Heart right ventricle (tissue), 16 donors: ENCODE results near the gene C16orf54. TPM values are rescaled to one million over a fixed set of nuclear protein-coding genes. Genes with fewer than 3 reads are reported as not detected.
"Not testable (repeated sequence)": the region's sequence is repeated elsewhere in the genome, so short reads cannot be mapped to it uniquely, and the experiment has no call there.

Source experiments
- ATAC-seq, 8 donors: fragments of 200-7000 bp; cut with Tn5 transposase; one replicate each; pipeline ENCODE4 v1.9.1; 2020; ENCODE audit warnings: mild to moderate bottlenecking in 8 of 8, moderate library complexity in 8 of 8, moderate number of reproducible peaks in 1 of 8
- DNase-seq, 2 donors: peaks; one replicate each; pipeline ENCODE4 v3.0.0-alpha.2; 2020
- H3K27ac ChIP-seq, 10 donors: fragments of 200-600 bp; sonication (generic) in 2 of 10; one replicate each; pipeline versions ENCODE4 v1.5.0 to v1.8.0; 2020 to 2022; ENCODE audit warnings: mild to moderate bottlenecking in 3 of 10
- H3K27me3 ChIP-seq, 7 donors: fragments of 200-600 bp; one replicate each; pipeline ENCODE4 v1.8.0; 2021 to 2022; ENCODE audit warnings: mild to moderate bottlenecking in 2 of 7
- H3K36me3 ChIP-seq, 9 donors: fragments of 200-600 bp; sonication (generic) in 1 of 9; one replicate each; pipeline versions ENCODE4 v1.5.0 to v1.8.0; 2020 to 2022; ENCODE audit warnings: mild to moderate bottlenecking in 2 of 9
- H3K4me1 ChIP-seq, 9 donors: fragments of 200-600 bp; sonication (generic) in 1 of 9; one replicate each; pipeline versions ENCODE4 v1.5.0 to v1.8.0; 2020 to 2022; ENCODE audit warnings: mild to moderate bottlenecking in 4 of 9
- H3K4me3 ChIP-seq, 10 donors: fragments of 200-600 bp; sonication (generic) in 2 of 10; one replicate each; pipeline versions ENCODE4 v1.5.0 to v1.8.0; 2020 to 2022; ENCODE audit warnings: mild to moderate bottlenecking in 7 of 10, moderate library complexity in 2 of 10
- H3K9me3 ChIP-seq, 11 donors: fragments of 200-600 bp in 10 of 11; sonication (generic) in 2 of 11; one replicate each; pipeline versions ENCODE4 v1.5.0 to v1.8.0; 2013 to 2022; ENCODE audit warnings: mild to moderate bottlenecking in 2 of 11, control low read depth in 1 of 11, moderate library complexity in 1 of 11
- CTCF ChIP-seq, 9 donors: fragments of 200-600 bp; sonication (generic) in 2 of 9; IDR thresholded peaks; one replicate each; pipeline versions ENCODE4 v1.5.0 to v1.8.0; 2021 to 2022; ENCODE audit warnings: antibody characterized with exemption in 9 of 9, mild to moderate bottlenecking in 5 of 9, moderate library complexity in 1 of 9
- WGBS, 2 donors: extraction: QIAGEN DNeasy Blood & Tissue Kit; methylation state at CpG; one replicate each; pipeline ENCODE4 v1.1.7; 2013; ENCODE audit warnings: inconsistent platforms in 1 of 2; 5-methylcytosine and 5-hydroxymethylcytosine counted together
- intact Hi-C, 10 donors: fragments of 100-400 bp; cut with DNase I; formaldehyde crosslinking; loops; one replicate each; pipeline versions ENCODE4 v1.11.1 to v1.14.2; 2022
- polyA plus RNA-seq, 2 donors: library from polyadenylated mRNA; stranded (reverse); fragments of 200-250 nt; gene quantifications; one replicate each; pipeline ENCODE4 v1.2.3, GENCODE V29; 2013
- total RNA-seq, 10 donors: library from RNA; stranded (reverse); fragmentation: NEBNext Ultra II Directional in 3 of 10; extraction: Animal tissue kit (Norgen Biotek cat#: 25700) in 3 of 10; gene quantifications; one replicate each; pipeline versions ENCODE4 v1.2.1 to v1.2.4, GENCODE V29; 2021 to 2023
- donor health status: Arrhythmogenic right ventricular cardiomyopathy.
- donor health status: ischemic (EF 13 %, LVEDD 7.1; RV severe dilation, severe dysfunction).
- donor health status: healthy with polysubstance abuse.
- donor health status: DM: no; HTN: yes; CAD: no.
- donor health status: DM: no; HTN: no; CAD: no.
- donor health status: ischemic (EF 25% LVEDD 6.9; RV normal size, moderate dysfunction).
- donor health status: ischemic (EF 25% LVEDD 5.7; RV mildly dilated, moderate dysfunction).
- donor health status: healthy.
- donor health status: DM: yes; HTN: yes; CAD: no.
- donor health status: Ischemic cardiomyopathy.
- donor health status: ischemic (EF 35%, LVEDD 5.7; RV mildly dilated, moderate dysfunction).
- donor health status: nonischemic (EF 11% LVEDD 7.7; RV severe dilation, severe dysfunction).
- donor health status: DM: yes; HTN: yes; CAD: no.
- donor health status: PGD.
- donor health status: ischemic (EF 29% LVEDD 5.4; RV normal size, mild dysfunction).
- donor health status: nonischemic (EF 23%, LVEDD 6.1; RV moderate dilation, normal function).

C16orf54 gene
- total and polyA plus RNA-seq, 12 donors, result 0.18 to 3.3 (median 0.53) TPM

- no peak for TF ChIP-seq CTCF (IDR thresholded peaks at IDR 0.05)
- H3K4me1 ChIP-seq, result peaks cover 10 to 28% (median 20%) of the 10 kb centered on the region in 9 donors
- WGBS, 2 donors, result 1 to 2% methylated on average over 31 of the region's 31 CpGs
- H3K4me3 ChIP-seq, result peak overlapping the region; percentile 56 to 98 (median 83)
- peak in 2 of 8 donors; percentile 2 to 9 for ATAC-seq
- intact Hi-C loops, result loop anchor here in 3 of 10 donors (1.0 to 2.0 kb wide), 3 partner anchors 14 to 25 kb away; partner anchors contain the start of gene PAGR1 (in 1 of the 3)
- no peaks in the 10 kb centered on the region for H3K9me3 ChIP-seq
- no peaks in the 10 kb centered on the region for H3K36me3 ChIP-seq
- DNase-seq, result no peak
- peak overlapping the region in 7 of 10 donors; percentile 84 to 97 (median 94) for H3K27ac ChIP-seq
- H3K27me3 ChIP-seq, result no peaks in the 10 kb centered on the region
These were observed 45.4 kb upstream of the C16orf54 start for GRCh38 chr16:29790949-29791844.

GRCh38 chr16:29790183-29790948 is 44.6 kb upstream of the C16orf54 start, which contains the start of gene KIF22:
KIF22 (plus strand) TSS chr16:29790751; CDS start chr16:29790760, 9 bp downstream.
- intact Hi-C loops, result loop anchor here in 3 of 10 donors (1.0 to 2.0 kb wide), 3 partner anchors 14 to 26 kb away; partner anchors contain the start of gene PAGR1 (in 1 of the 3)
- Histone ChIP-seq H3K4me3 (peak within 1 kb of the TSS; percentile 56 to 98 (median 83)), H3K9me3 (no peaks in the 10 kb centered on the region), H3K27ac (peak within 1 kb of the TSS; percentile 55 to 97 (median 90)), H3K27me3 (no peaks in the 10 kb centered on the region), H3K4me1 (peaks cover 10 to 31% (median 24%) of the 10 kb centered on the region in 9 donors), H3K36me3 (no peaks in the 10 kb centered on the region)
- TF ChIP-seq CTCF (IDR thresholded peaks at IDR 0.05), result peak; percentile 40 to 89 (median 77)
- ATAC-seq, result peak; percentile 99 to 100 (median 99)
- DNase-seq, result peak; percentile 99 to 100
- WGBS, 2 donors, result 0% methylated on average over 67 of the region's 67 CpGs

- peak in 3 of 8 donors; percentile 10 to 23 (median 15) for ATAC-seq
- Histone ChIP-seq H3K4me3 (peak overlapping the region; percentile 51 to 98 (median 79)), H3K36me3 (no peaks in the 10 kb centered on the region), H3K27me3 (no peaks in the 10 kb centered on the region), H3K9me3 (no peaks in the 10 kb centered on the region), H3K4me1 (peaks cover 10 to 37% (median 27%) of the 10 kb centered on the region in 9 donors), H3K27ac (peak overlapping the region; percentile 55 to 97 (median 90))
- no peak for TF ChIP-seq CTCF (IDR thresholded peaks at IDR 0.05)
- WGBS, 2 donors, result 61 to 63% methylated on average over 20 of the region's 20 CpGs
- no peak for DNase-seq
- intact Hi-C loops, result loop anchor here in 3 of 10 donors (1.0 to 10.0 kb wide), 4 partner anchors 15 to 65 kb away; partner anchors contain the start of gene PAGR1 (in 1 of the 3)
These were observed 44.0 kb upstream of the C16orf54 start for GRCh38 chr16:29789775-29790182.

GRCh38 chr16:29787155-29787554 is 41.4 kb upstream of the C16orf54 start:
- H3K36me3 ChIP-seq, H3K27me3 ChIP-seq, ATAC-seq, H3K27ac ChIP-seq, H3K4me3 ChIP-seq, H3K9me3 ChIP-seq, DNase-seq: not testable (repeated sequence)
- WGBS, 2 donors, result 82 to 87% methylated on average over 4 of the region's 4 CpGs
- H3K4me1 ChIP-seq, result peaks cover 10 to 34% (median 27%) of the 10 kb centered on the region in 9 donors
- intact Hi-C loops, result loop anchor here in 1 of 10 donors (10.0 kb wide), 1 partner anchor 62 kb away; no protein-coding TSS in a partner anchor
